Skeletal muscle tissue (tissue), 4 donors: ENCODE data around the gene SLX9. TPM values are rescaled to one million over a fixed set of nuclear protein-coding genes. Genes with fewer than 3 reads are reported as not detected.

Experiments used
- H3K27ac ChIP-seq: one replicate; pipeline ENCODE4 v1.7.0; 2013; ENCODE audit warnings: mild to moderate bottlenecking, low read depth, low read length, inconsistent platforms
- H3K27me3 ChIP-seq, 3 donors: one replicate each; pipeline ENCODE4 v1.7.0; 2013; ENCODE audit warnings: low read length in 3 of 3; ENCODE audit not compliant: control insufficient read depth in 3 of 3, insufficient read depth in 3 of 3
- H3K36me3 ChIP-seq, 3 donors: one replicate each; pipeline ENCODE4 v1.7.0; 2013; ENCODE audit warnings: low read length in 3 of 3; ENCODE audit not compliant: control insufficient read depth in 3 of 3, insufficient read depth in 3 of 3
- H3K4me1 ChIP-seq, 3 donors: one replicate each; pipeline ENCODE4 v1.7.0; 2013; ENCODE audit warnings: low read length in 3 of 3, mild to moderate bottlenecking in 3 of 3; ENCODE audit not compliant: control insufficient read depth in 3 of 3, insufficient read depth in 3 of 3
- H3K4me3 ChIP-seq, 3 donors: one replicate each; pipeline ENCODE4 v1.7.0; 2013; ENCODE audit warnings: low read length in 3 of 3
- H3K9ac ChIP-seq, 3 donors: one replicate each; pipeline ENCODE4 v1.7.0; 2013; ENCODE audit warnings: low read length in 3 of 3, mild to moderate bottlenecking in 3 of 3, moderate library complexity in 2 of 3, low read depth in 1 of 3
- H3K9me3 ChIP-seq, 3 donors: one replicate each; pipeline ENCODE4 v1.7.0; 2013; ENCODE audit warnings: low read length in 3 of 3; ENCODE audit not compliant: control insufficient read depth in 3 of 3
- total RNA-seq: library from RNA; depleted of rRNA; stranded (reverse); fragments of >200 nt; gene quantifications from one replicate; pipeline ENCODE4 v1.2.3, GENCODE V29; 2014
- donor health status: Osteomylitis.

Gene SLX9
- 10.4 TPM for total RNA-seq

GRCh38 chr21:44939532-44940115 is at the start of gene SLX9:
SLX9 (plus strand) TSS chr21:44940029; CDS start chr21:44940058, 29 bp downstream.
- H3K9ac ChIP-seq: peak within 1 kb of the TSS; percentile 83 to 89 (median 89)
- peak within 1 kb of the TSS; percentile 81 to 93 (median 90) for H3K4me3 ChIP-seq
- H3K9me3 ChIP-seq: no peaks in the 10 kb centered on the region
- peak within 1 kb of the TSS; percentile 25 for H3K27ac ChIP-seq
- peaks cover 0 to 10% (median 0%) of the 10 kb centered on the region in 3 donors for H3K27me3 ChIP-seq
- H3K4me1 ChIP-seq: peaks cover 28 to 36% (median 29%) of the 10 kb centered on the region in 3 donors
- H3K36me3 ChIP-seq: peaks cover 12 to 15% (median 13%) of the 10 kb centered on the region in 3 donors

GRCh38 chr21:44890338-44890931 is 49.4 kb upstream of the SLX9 start:
- Histone ChIP-seq H3K27me3 (peaks cover 20 to 40% (median 27%) of the 10 kb centered on the region in 3 donors), H3K9me3 (no peaks in the 10 kb centered on the region), H3K27ac (no peak overlapping the region), H3K9ac (no peak overlapping the region), H3K4me1 (no peaks in the 10 kb centered on the region), H3K36me3 (no peaks in the 10 kb centered on the region), H3K4me3 (no peak overlapping the region)

DNA sequence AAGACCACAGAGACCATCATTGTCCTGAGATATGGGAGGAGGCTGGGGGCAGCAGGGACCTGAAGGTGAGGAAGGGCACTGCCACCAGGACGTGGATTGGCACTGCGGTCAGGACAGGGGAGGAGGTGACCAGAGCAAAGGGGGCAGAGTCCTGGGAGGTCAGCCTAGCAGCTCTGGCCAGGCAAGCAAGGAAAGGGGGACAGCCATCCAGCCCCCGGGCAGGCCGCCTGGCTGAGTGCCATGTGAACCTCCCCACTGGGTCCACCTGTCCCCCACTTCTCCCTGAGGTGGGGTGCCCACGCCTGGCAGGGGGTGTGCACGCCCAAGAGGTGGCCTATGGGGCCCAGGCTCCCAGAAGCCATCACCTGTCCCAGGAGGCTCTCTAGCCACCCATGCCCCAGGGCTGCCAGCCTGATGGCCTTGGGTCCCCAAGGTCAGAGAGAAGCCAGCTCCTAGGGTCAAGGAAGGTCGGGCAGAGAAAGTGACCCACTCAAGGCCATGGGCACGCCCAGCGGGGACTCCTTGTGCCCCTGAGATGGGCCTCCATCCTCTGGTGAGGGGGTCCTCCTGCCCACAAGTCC is 48.8 kb upstream of the SLX9 start:
- Histone ChIP-seq H3K4me3 (no peak overlapping the region), H3K27ac (no peak overlapping the region), H3K36me3 (no peaks in the 10 kb centered on the region)

DNA sequence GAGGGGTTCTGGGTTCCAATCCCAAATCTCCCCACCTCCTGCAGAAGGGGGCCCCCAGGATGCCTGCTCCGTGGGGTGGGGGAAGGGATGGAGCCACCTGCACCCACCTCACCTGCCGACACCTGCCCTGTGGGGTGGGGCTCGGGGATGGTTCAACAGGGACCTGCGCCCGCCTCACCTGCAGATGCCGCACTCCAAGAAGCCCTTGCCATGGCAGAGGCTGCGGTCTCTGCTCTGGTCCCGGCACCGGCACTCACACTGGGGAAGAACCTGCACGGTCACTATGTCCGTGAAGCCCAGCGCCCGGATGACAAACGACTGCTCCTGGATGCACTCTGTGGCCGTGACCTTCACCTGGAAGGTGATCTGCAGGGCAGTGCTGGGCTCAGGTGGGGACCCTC is 48.2 kb upstream of the SLX9 start:
- H3K9ac ChIP-seq: no peak overlapping the region
- H3K36me3 ChIP-seq: no peaks in the 10 kb centered on the region
- H3K4me1 ChIP-seq: no peaks in the 10 kb centered on the region
- H3K4me3 ChIP-seq: no peak overlapping the region
- H3K27ac ChIP-seq: no peak overlapping the region
- H3K9me3 ChIP-seq: no peaks in the 10 kb centered on the region
- peaks cover 20 to 34% (median 31%) of the 10 kb centered on the region in 3 donors for H3K27me3 ChIP-seq

More for the DNA sequence above, 48.8 kb upstream of the SLX9 start:
- no peaks in the 10 kb centered on the region for H3K4me1 ChIP-seq
- no peak overlapping the region for H3K9ac ChIP-seq
- no peaks in the 10 kb centered on the region for H3K9me3 ChIP-seq
- H3K27me3 ChIP-seq: peaks cover 20 to 37% (median 28%) of the 10 kb centered on the region in 3 donors

GRCh38 chr21:44892095-44892494 is 47.7 kb upstream of the SLX9 start:
- H3K9ac ChIP-seq: no peak overlapping the region
- H3K36me3 ChIP-seq: no peaks in the 10 kb centered on the region
- H3K27ac ChIP-seq: no peak overlapping the region
- no peak overlapping the region for H3K4me3 ChIP-seq
- no peaks in the 10 kb centered on the region for H3K9me3 ChIP-seq
- peaks cover 20 to 34% (median 32%) of the 10 kb centered on the region in 3 donors for H3K27me3 ChIP-seq
- H3K4me1 ChIP-seq: no peaks in the 10 kb centered on the region

- Histone ChIP-seq H3K9ac (no peak overlapping the region), H3K4me1 (no peaks in the 10 kb centered on the region), H3K4me3 (no peak overlapping the region), H3K36me3 (no peaks in the 10 kb centered on the region), H3K27me3 (peaks cover 20 to 34% (median 32%) of the 10 kb centered on the region in 3 donors), H3K9me3 (no peaks in the 10 kb centered on the region), H3K27ac (no peak overlapping the region)
Measured at GRCh38 chr21:44892536-44893277, 47.1 kb upstream of the SLX9 start.

DNA sequence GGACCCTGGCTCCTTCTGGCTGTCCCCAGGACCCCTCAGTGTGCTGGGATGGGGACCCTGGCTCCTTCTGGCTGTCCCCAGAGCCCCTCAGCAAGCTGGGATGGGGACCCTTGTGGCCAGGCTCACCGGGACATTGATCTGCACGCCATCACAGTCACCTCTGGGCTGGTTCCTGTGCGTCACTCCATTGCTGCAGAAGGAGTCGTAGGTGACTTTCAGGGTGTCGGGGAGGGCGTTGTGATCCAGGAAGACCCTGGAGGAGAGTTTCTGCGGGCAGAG is 46.6 kb upstream of the SLX9 start:
- Histone ChIP-seq H3K9me3 (no peaks in the 10 kb centered on the region), H3K36me3 (no peaks in the 10 kb centered on the region), H3K4me1 (no peaks in the 10 kb centered on the region), H3K27ac (no peak overlapping the region), H3K27me3 (peaks cover 20 to 39% (median 35%) of the 10 kb centered on the region in 3 donors), H3K4me3 (no peak overlapping the region), H3K9ac (no peak overlapping the region)

GRCh38 chr21:44893948-44894656 is 45.7 kb upstream of the SLX9 start:
- Histone ChIP-seq H3K36me3 (no peaks in the 10 kb centered on the region), H3K4me3 (no peak overlapping the region), H3K27me3 (peaks cover 20 to 47% (median 36%) of the 10 kb centered on the region in 3 donors), H3K27ac (no peak overlapping the region), H3K9ac (no peak overlapping the region), H3K9me3 (no peaks in the 10 kb centered on the region), H3K4me1 (no peaks in the 10 kb centered on the region)

DNA sequence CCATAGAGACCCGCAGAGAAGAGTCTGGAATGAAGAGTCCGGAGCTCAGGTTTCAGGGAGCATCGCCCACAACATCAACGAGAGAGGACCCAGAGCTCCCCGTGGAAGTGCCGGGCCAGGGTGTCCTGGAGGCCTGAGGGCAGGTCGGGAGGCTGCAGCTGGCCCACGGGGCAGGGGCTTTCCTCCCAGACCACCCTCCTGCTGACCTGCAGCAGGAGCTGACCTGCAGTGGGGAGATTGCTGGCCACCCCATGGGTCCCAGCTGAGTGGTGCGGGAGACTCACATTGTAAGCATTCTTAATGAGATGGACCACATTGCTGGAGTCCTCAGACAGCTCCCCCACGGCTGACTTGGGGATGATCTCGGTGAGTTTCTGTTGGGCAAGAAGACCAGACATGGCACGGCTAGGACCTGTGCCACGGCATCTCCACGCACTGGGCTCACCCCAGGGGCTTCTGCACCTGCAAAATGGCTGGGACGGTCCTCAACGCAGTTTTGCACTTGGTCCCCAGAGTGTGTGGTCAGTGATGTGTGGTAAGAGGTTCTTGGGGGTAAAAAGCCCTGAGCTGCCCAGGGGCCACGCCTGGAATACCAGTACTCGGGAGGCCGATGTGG is 45.0 kb upstream of the SLX9 start:
- Histone ChIP-seq H3K9ac (no peak overlapping the region), H3K27ac (no peak overlapping the region), H3K36me3 (no peaks in the 10 kb centered on the region), H3K4me3 (no peak overlapping the region), H3K4me1 (no peaks in the 10 kb centered on the region), H3K27me3 (peaks cover 20 to 44% (median 33%) of the 10 kb centered on the region in 3 donors), H3K9me3 (no peaks in the 10 kb centered on the region)
